Measurements from ENCODE around the gene FMN1. TPM values are rescaled to one million over a fixed set of nuclear protein-coding genes. Genes with fewer than 3 reads are reported as not detected.
A peak's percentile ranks its signal among the peaks of the same experiment; 100 is the strongest.

FMN1 gene
- total RNA-seq, 1 donor from 2014 or later, result 4.3 TPM

DNA sequence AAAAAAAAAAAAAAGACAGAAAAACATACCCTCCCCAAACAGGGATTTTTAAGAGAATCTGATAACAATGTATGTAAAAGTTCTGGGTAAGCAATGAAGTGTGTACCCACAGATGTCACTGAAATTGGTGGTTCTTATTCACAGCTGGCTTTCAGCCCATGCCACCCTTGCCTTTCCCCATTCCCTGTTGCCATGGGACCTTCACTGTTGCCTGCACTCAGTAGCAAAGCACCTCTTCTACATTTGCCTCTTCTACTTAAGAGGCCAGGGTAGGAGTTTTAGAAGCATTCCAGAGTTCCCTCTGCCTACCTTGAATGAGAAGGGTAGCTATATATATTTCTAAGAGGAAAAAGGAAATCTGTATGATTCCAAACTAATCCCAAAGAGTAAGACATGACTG is 57.4 kb downstream of the FMN1 start:
- TF ChIP-seq, protein P1, sequence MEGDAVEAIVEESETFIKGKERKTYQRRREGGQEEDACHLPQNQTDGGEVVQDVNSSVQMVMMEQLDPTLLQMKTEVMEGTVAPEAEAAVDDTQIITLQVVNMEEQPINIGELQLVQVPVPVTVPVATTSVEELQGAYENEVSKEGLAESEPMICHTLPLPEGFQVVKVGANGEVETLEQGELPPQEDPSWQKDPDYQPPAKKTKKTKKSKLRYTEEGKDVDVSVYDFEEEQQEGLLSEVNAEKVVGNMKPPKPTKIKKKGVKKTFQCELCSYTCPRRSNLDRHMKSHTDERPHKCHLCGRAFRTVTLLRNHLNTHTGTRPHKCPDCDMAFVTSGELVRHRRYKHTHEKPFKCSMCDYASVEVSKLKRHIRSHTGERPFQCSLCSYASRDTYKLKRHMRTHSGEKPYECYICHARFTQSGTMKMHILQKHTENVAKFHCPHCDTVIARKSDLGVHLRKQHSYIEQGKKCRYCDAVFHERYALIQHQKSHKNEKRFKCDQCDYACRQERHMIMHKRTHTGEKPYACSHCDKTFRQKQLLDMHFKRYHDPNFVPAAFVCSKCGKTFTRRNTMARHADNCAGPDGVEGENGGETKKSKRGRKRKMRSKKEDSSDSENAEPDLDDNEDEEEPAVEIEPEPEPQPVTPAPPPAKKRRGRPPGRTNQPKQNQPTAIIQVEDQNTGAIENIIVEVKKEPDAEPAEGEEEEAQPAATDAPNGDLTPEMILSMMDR (conservative IDR thresholded peaks at IDR 0.05; ENCODE audit: low read depth, low read length), result no peak
- DNase-seq (ENCODE audit: low read depth), result no peak
- H3K4me3 ChIP-seq (ENCODE audit: low read depth, low read length), result no peak overlapping the region

DNA sequence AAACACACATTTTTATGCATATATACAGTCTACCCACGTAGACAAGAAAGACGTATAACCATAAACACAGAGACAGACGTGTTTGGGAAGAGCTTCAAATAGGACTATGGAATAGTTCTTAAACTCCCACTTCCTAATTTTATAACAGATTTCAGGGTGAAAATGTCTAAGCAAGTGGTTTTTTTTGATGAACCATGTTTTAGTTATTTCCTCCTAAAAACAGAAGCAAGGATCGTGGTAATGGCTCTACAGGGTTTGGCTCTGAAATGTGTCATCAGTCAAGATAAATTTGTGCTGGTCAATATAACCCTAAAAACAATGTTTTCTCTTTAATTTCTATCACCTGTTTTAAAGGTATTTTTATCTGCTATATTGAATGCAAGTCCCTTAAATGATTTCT is 58.2 kb downstream of the FMN1 start:
- no peak for DNase-seq (ENCODE audit: low read depth)
- TF ChIP-seq, protein P1 (conservative IDR thresholded peaks at IDR 0.05; ENCODE audit: low read depth, low read length), result no peak
- no peak overlapping the region for H3K4me3 ChIP-seq (ENCODE audit: low read depth, low read length)

DNA sequence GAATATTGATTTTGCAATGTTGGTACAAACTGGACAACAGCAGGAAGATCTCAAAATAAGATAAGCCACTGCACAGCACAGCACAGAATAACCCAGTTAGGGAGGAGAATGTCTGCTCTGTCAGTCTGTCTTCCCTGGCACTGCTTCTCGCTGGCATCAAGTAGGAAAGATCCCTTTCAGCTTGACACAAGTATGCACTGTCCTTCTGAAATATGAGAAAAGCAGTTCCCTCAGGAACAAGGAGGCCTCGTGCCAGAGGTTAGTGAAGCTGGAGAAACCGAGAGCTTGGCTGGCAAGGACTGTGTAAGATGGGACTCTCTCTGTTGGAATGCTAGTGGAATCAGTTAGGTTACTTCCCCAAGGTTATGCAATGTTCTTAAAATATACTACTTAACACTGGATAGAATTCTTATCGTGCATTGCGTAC is 59.1 kb downstream of the FMN1 start:
- TF ChIP-seq, protein P1 (conservative IDR thresholded peaks at IDR 0.05; ENCODE audit: low read depth, low read length), result no peak
- H3K4me3 ChIP-seq (ENCODE audit: low read depth, low read length), result no peak overlapping the region
- no peak for DNase-seq (ENCODE audit: low read depth)

DNA sequence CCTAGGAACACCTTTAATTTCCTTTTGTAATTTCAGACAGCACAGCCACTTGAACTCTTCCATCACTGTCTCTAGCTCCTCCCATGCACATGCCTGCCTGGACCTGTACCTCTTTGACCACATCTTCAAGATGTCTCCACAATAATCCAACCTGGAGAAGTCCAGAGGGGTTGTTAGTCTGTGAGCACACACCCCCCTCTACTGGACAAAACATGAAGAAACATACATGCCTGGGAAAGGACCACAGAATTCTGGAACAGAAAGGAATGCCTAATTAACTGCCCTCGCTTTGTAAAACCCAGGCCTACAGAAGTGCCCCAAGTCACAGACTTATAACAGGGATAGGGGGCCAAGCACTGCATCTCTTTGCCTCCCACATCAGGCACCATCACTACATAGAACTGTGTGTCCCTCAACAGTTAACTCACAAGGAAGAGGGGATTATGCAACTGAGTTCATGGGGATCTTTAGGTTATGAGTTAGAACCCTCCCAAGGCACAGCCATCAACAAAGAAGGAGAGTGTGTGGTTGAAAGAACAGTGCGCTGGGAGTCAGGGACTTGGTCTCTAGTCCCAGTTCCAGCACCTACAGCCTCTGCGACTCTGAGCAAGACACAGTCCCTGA is 61.7 kb downstream of the FMN1 start:
- TF ChIP-seq, protein P1 (conservative IDR thresholded peaks at IDR 0.05; ENCODE audit: low read depth, low read length), result peak; percentile 90
- no peak for DNase-seq (ENCODE audit: low read depth)
- no peak overlapping the region for H3K4me3 ChIP-seq (ENCODE audit: low read depth, low read length)

DNA sequence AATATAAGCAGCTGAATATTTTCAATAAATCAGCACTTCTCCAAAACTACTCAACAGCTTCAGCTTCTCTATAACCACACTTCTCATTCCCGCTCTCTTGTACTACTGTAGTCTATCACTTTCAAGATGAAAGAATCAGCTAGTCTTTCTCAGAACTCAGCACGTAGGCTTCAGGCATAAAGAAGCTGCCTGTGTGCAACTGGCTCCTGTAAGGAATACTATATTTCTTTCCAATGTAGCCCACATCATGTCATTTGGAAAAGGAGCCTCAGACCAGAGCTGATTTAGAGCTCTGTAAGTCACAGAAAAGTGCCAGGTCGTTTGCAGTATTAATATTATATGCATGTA is 62.3 kb downstream of the FMN1 start:
- TF ChIP-seq, protein P1 (conservative IDR thresholded peaks at IDR 0.05; ENCODE audit: low read depth, low read length), result no peak
- no peak overlapping the region for H3K4me3 ChIP-seq (ENCODE audit: low read depth, low read length)
- DNase-seq (ENCODE audit: low read depth), result no peak

DNA sequence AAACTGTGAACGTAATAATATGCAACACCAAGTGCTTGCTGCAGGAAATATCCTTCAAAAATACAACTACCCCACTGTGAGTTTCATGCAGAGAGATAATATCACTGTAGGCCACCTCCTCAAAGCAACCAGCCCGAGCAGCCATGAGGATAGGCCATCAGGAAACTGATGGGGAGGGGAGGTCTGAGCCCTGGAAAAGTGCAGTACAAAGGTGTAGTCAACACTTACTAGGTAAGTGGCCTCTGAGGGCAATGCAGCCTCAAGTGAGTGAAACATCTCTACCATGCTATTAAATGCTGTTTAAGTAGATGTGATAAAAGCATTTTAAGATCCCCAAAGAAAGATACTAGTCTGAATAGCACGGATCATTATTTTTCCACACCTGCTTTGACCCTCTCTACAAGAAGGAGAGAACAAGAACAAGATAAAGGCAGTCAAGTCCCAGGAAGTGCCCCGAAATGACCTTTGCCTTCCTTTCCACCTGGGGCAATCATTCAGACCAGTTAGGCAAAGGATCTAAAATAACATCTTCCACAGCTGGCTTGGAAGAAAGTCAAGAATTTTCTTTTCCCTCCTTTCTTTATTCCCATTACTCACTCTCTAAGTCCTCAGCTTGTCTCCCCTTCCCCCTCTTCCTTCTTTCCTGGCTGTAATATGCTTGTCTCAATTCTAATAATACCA is 62.8 kb downstream of the FMN1 start:
- TF ChIP-seq, protein P1 (conservative IDR thresholded peaks at IDR 0.05; ENCODE audit: low read depth, low read length), result no peak
- no peak overlapping the region for H3K4me3 ChIP-seq (ENCODE audit: low read depth, low read length)
- no peak for DNase-seq (ENCODE audit: low read depth)
